Vagina (tissue), 2 donors: ENCODE measurements around the gene FAM3D. TPM values are rescaled to one million over a fixed set of nuclear protein-coding genes. Genes with fewer than 3 reads are reported as not detected.
"Not testable (repeated sequence)": the region's sequence is repeated elsewhere in the genome, so short reads cannot be mapped to it uniquely, and the experiment has no call there.

ENCODE experiments used
- DNase-seq, 2 donors: peaks; one replicate each; pipeline ENCODE4 v3.0.0-alpha.2; 2017; ENCODE audit errors: extremely low spot score in 2 of 2
- H3K27ac ChIP-seq: fragments of 200-600 bp; sonication (generic); one replicate; pipeline ENCODE4 v1.5.1; 2019
- H3K27me3 ChIP-seq: fragments of 200-600 bp; sonication (generic); one replicate; pipeline ENCODE4 v1.5.1; 2019
- H3K36me3 ChIP-seq, 2 donors: fragments of 200-600 bp; sonication (generic); one replicate each; pipeline ENCODE4 v1.5.1; 2017 to 2019
- H3K4me1 ChIP-seq: fragments of 200-600 bp; sonication (generic); one replicate; pipeline ENCODE4 v1.5.1; 2019
- H3K4me3 ChIP-seq, 2 donors: fragments of 200-600 bp; sonication (generic); 1 replicate in 1 of 2; 2 replicates in 1 of 2; pipeline ENCODE4 v1.5.1; 2016 to 2019
- H3K9me3 ChIP-seq: fragments of 200-600 bp; sonication (generic); one replicate; pipeline ENCODE4 v1.5.1; 2019
- POLR2A ChIP-seq, 2 donors: fragments of 450-650 bp; IDR thresholded peaks; one replicate each; pipeline ENCODE4 v1.6.1; 2017; ENCODE audit warnings: antibody characterized with exemption in 2 of 2, mild to moderate bottlenecking in 2 of 2, moderate library complexity in 2 of 2
- POLR2AphosphoS5 ChIP-seq, 2 donors: sonication (generic); formaldehyde crosslinking; IDR thresholded peaks; one replicate each; pipeline ENCODE4 v1.9.0; 2017; ENCODE audit warnings: antibody characterized with exemption in 2 of 2, mild to moderate bottlenecking in 2 of 2, low read depth in 1 of 2; ENCODE audit not compliant: insufficient read depth in 1 of 2
- intact Hi-C: fragments of 100-400 bp; cut with DNase I; formaldehyde crosslinking; loops from one replicate; pipeline ENCODE4 v1.15.1; 2023
- total RNA-seq: library from RNA; depleted of rRNA; stranded (reverse); fragments of >200 nt; gene quantifications from one replicate; pipeline ENCODE4 v1.2.3, GENCODE V29; 2016
- TF ChIP-seq, protein P1 (sequence below), 3 experiments: fragments of 450-650 bp in 2 of 3; fragments of 200-600 bp in 1 of 3; sonication (generic) in 1 of 3; IDR thresholded peaks; one replicate each; pipeline ENCODE4 v1.5.1; 2017 to 2019; ENCODE audit warnings: antibody characterized with exemption in 3 of 3, mild to moderate bottlenecking in 2 of 3, moderate library complexity in 2 of 3

The FAM3D gene
- total RNA-seq, 1 donor from 2014 or later = 13.5 TPM

DNA sequence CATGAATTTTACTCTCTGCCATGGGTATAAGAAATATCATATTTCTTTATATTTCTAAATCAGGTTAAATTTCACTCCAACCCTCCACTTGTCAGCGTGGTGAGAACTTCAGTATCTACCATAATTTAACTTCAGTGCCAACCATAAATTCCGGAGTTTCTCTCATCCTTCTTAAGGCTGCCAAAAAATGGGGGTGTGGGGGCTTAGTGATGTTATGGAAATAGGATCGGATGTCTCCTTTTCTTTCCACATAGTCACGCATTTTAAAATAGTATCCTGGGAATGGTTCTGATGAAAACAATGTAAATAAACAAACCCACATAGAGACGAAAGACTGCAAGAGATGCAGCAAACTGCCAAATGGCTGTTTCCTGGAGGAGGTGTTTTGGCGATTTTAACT, 12.9 kb upstream of the FAM3D start:
- peaks cover 6% of the 10 kb centered on the region for H3K4me1 ChIP-seq
- TF ChIP-seq POLR2A (IDR thresholded peaks at IDR 0.05) (no peak), POLR2AphosphoS5 (IDR thresholded peaks at IDR 0.05; ENCODE audit: insufficient read depth in 1 of 2, low read depth in 1 of 2) (no peak)
- TF ChIP-seq, protein P1, sequence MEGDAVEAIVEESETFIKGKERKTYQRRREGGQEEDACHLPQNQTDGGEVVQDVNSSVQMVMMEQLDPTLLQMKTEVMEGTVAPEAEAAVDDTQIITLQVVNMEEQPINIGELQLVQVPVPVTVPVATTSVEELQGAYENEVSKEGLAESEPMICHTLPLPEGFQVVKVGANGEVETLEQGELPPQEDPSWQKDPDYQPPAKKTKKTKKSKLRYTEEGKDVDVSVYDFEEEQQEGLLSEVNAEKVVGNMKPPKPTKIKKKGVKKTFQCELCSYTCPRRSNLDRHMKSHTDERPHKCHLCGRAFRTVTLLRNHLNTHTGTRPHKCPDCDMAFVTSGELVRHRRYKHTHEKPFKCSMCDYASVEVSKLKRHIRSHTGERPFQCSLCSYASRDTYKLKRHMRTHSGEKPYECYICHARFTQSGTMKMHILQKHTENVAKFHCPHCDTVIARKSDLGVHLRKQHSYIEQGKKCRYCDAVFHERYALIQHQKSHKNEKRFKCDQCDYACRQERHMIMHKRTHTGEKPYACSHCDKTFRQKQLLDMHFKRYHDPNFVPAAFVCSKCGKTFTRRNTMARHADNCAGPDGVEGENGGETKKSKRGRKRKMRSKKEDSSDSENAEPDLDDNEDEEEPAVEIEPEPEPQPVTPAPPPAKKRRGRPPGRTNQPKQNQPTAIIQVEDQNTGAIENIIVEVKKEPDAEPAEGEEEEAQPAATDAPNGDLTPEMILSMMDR (IDR thresholded peaks at IDR 0.05) = no peak
- H3K27ac ChIP-seq = no peak overlapping the region
- no peaks in the 10 kb centered on the region for H3K9me3 ChIP-seq
- intact Hi-C loops = no loop called here
- H3K4me3 ChIP-seq = no peak overlapping the region
- no peaks in the 10 kb centered on the region for H3K36me3 ChIP-seq
- DNase-seq = no peak
- H3K27me3 ChIP-seq = no peaks in the 10 kb centered on the region

DNA sequence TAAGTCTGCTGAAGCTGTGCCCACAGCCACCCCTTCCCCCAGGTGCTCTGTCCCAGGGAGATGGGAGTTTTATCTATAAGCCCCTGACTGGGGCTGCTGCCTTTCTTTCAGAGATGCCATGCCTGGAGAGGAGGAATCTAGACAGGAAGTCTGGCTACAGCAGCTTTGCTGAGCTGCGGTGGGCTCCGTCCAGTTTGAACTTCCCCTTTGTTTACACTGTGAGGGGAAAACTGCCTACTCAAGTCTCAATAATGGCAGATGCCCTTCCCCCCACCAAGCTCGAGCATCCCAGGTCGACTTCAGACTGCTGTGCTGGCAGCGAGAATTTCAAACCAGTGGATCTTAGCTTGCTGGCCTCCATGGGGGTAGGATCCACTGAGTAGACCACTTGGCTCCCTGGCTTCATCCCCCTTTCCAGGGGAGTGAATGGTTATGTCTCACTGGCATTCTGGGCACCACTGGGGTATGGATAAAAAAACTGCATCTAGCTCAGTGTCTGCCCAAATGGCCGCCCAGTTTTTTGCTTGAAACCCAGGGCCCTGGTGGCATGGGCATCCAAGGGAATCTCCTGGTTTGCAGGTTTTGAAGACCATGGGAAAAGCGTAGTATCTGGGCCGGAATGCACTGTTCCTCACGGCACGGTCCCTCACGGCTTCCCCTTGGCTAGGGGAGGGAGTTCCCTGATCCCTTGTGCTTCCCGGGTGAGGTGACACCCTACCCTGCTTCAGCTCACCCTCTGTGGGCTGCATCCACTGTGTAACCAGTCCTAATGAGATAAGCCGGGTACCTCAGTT, 11.8 kb upstream of the FAM3D start:
- H3K36me3 ChIP-seq, H3K4me1 ChIP-seq, H3K27ac ChIP-seq, intact Hi-C loops, H3K27me3 ChIP-seq, H3K4me3 ChIP-seq, H3K9me3 ChIP-seq: not testable (repeated sequence)
- peak; percentile 70 for DNase-seq

DNA sequence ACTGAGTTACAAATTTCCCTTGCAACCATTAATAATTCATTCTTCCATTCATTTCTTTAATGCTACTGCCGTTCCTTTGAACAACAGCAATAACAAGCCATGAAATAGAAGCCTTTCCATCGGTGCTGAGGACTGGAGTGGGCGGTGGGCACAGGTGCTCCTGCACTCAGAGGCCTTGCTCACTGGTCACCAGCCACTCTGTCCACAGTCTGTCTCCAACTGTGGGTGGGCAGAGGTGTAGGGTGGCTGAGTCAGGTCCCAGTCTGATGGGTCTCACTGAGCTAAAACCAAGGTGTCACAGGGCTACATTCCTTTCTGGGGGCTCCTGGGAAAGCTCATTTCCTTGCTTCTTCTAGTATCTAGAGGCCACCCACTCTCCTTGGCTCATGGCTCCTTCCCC, 6.3 kb upstream of the FAM3D start:
- DNase-seq = peak in 1 of 2 donors; percentile 37
- TF ChIP-seq POLR2A (IDR thresholded peaks at IDR 0.05) = no peak
- TF ChIP-seq POLR2AphosphoS5 (IDR thresholded peaks at IDR 0.05; ENCODE audit: insufficient read depth in 1 of 2, low read depth in 1 of 2) = no peak
- TF ChIP-seq, protein P1 (IDR thresholded peaks at IDR 0.05) = no peak
- Histone ChIP-seq H3K27me3 (no peaks in the 10 kb centered on the region), H3K9me3 (no peaks in the 10 kb centered on the region), H3K4me1 (no peaks in the 10 kb centered on the region), H3K4me3 (no peak overlapping the region), H3K27ac (no peak overlapping the region), H3K36me3 (no peaks in the 10 kb centered on the region)
- intact Hi-C loops = no loop called here

DNA sequence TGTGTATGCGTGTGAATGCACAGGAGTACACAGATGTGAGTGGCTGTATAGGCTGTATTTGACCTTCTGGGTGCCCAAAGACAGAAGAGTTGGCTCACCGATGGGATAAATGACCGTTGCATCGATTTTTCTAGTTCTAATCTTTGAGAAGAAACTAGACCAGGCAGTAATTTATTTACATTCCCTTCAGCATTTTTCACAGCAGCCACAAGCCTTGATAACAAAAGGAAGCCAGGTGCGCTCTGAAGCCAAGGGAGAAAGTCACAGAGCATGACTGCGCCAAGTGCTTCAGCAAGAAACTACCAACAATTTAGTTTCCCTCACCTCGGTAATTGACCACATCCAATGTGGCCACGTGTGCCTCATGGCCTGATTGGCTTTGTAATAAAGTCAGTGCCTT, 5.9 kb upstream of the FAM3D start:
- no peaks in the 10 kb centered on the region for H3K36me3 ChIP-seq
- no peaks in the 10 kb centered on the region for H3K9me3 ChIP-seq
- no peaks in the 10 kb centered on the region for H3K4me1 ChIP-seq
- H3K27me3 ChIP-seq = no peaks in the 10 kb centered on the region
- TF ChIP-seq, protein P1 (IDR thresholded peaks at IDR 0.05) = no peak
- TF ChIP-seq POLR2A (IDR thresholded peaks at IDR 0.05) (no peak), POLR2AphosphoS5 (IDR thresholded peaks at IDR 0.05; ENCODE audit: insufficient read depth in 1 of 2, low read depth in 1 of 2) (no peak)
- intact Hi-C loops = no loop called here
- peak in 1 of 2 donors; percentile 11 for DNase-seq
- H3K4me3 ChIP-seq = no peak overlapping the region
- H3K27ac ChIP-seq = no peak overlapping the region

DNA sequence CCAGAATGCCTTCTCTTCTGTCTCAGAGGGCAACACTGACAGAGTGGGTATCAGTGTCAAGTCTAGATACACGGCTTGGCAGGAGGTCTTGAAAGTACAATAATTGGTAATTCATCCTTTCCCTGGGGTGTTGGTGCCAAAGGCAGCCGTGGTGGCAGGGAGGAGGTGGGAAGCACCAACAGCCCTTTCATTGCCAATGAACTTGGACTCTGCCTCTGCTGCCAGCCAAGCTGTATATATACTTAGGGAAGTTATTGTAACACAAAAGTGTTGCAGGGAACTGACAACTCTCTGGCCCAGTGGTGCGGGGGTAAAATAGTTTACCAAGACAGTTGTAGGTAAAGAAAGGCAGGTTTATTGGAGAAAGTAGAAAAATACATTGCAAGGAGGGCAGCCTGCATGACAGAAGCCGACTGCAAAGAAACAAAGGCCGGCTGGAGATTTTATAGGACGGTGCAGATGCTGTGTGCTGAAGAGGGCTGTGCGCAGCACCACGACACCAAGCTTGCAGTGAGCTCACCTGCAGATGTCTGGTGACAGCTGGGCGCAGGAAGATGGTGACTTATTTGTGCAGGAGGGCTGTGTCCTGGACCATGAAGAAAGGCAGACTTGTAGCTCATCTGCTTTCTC, 4.0 kb upstream of the FAM3D start:
- H3K36me3 ChIP-seq = no peaks in the 10 kb centered on the region
- intact Hi-C loops = no loop called here
- TF ChIP-seq, protein P1 (IDR thresholded peaks at IDR 0.05) = no peak
- no peak for TF ChIP-seq POLR2AphosphoS5 (IDR thresholded peaks at IDR 0.05; ENCODE audit: insufficient read depth in 1 of 2, low read depth in 1 of 2)
- TF ChIP-seq POLR2A (IDR thresholded peaks at IDR 0.05) = no peak
- peak; percentile 77 to 79 for DNase-seq
- no peaks in the 10 kb centered on the region for H3K27me3 ChIP-seq
- H3K9me3 ChIP-seq = no peaks in the 10 kb centered on the region
- H3K4me1 ChIP-seq = no peaks in the 10 kb centered on the region
- H3K4me3 ChIP-seq = no peak overlapping the region
- H3K27ac ChIP-seq = no peak overlapping the region
